Activated T-helper 17 cell treated with anti-CD3 and anti-CD28 coated beads, Interleukin-2, amount 50 U/mL, for 72 hours (primary cell): ENCODE results near the gene BAIAP3. TPM values are rescaled to one million over a fixed set of nuclear protein-coding genes. Genes with fewer than 3 reads are reported as not detected.
"Not testable (repeated sequence)": the region's sequence is repeated elsewhere in the genome, so short reads cannot be mapped to it uniquely, and the experiment has no call there.

Experiments used
- ATAC-seq: fragments of 150-1000 bp; cut with Tn5 transposase; replicated peaks from 2 replicates; pipeline ENCODE4 v1.10.0; 2021; ENCODE audit warnings: mild to moderate bottlenecking, moderate library complexity
- H3K27ac Mint-ChIP-seq: one replicate; pipeline ENCODE4 v1.8.0; 2022; ENCODE audit warnings: mixed read lengths
- H3K27me3 Mint-ChIP-seq: one replicate; pipeline ENCODE4 v1.8.0; 2022; ENCODE audit warnings: mixed read lengths
- H3K36me3 Mint-ChIP-seq: one replicate; pipeline ENCODE4 v1.8.0; 2022; ENCODE audit warnings: low read depth, mild to moderate bottlenecking, mixed read lengths
- H3K4me1 Mint-ChIP-seq: one replicate; pipeline ENCODE4 v1.8.0; 2022; ENCODE audit warnings: mixed read lengths
- H3K4me3 Mint-ChIP-seq: one replicate; pipeline ENCODE4 v1.8.0; 2022; ENCODE audit warnings: mild to moderate bottlenecking, mixed read lengths
- H3K9me3 Mint-ChIP-seq: one replicate; pipeline ENCODE4 v1.8.0; 2022; ENCODE audit warnings: mixed read lengths
- total RNA-seq, 2 donors: library from RNA; stranded (reverse); gene quantifications; one replicate each; pipeline ENCODE4 v1.2.3, GENCODE V29; 2022

Gene BAIAP3
- total RNA-seq, 2 donors from 2014 or later: 0.71 to 2.2 TPM

DNA sequence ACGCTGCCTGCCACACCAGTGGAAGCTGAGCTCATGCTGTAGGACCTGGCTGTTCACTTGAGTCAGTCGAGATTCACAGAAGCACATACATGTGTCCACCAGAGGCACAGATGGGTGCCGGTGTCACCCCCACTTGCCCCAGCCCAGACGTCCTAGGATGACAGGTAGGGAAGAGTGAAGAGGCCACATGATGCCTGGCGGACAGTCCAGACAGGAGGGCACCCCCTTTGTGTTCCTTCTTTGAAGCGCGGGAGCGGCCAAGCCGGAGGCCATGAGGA is 15.2 kb upstream of the BAIAP3 start:
- H3K36me3 Mint-ChIP-seq: peaks cover 94% of the 10 kb centered on the region

DNA sequence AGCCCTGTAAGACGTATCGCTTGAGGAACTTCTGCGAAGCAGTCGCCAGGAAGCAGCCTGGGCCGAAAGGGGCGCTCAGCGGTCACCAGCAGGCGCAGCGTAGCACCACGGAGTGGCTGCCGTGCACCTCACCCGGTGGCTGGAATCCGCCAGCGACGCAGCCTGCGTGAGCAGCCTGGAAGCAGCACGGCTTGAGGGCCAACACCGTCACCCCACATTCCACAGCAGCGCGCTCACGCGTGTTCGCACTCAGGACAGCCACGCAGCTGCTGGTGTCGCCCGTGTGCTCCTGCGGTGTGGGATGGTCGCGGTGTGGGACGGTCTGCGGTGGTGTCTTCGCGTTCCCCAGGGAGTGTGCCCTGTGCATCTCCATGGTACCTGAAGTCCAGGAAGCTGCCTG is 14.4 kb upstream of the BAIAP3 start:
- Mint-ChIP-seq H3K36me3 (peaks cover 94% of the 10 kb centered on the region), H3K27me3 (no peaks in the 10 kb centered on the region)

More for the DNA sequence above, 15.2 kb upstream of the BAIAP3 start:
- no peaks in the 10 kb centered on the region for H3K4me1 Mint-ChIP-seq
- H3K27me3 Mint-ChIP-seq: no peaks in the 10 kb centered on the region
- no peaks in the 10 kb centered on the region for H3K9me3 Mint-ChIP-seq
- no peak overlapping the region for H3K4me3 Mint-ChIP-seq
- peak overlapping the region; percentile 22 for H3K27ac Mint-ChIP-seq
- ATAC-seq: no peak

DNA sequence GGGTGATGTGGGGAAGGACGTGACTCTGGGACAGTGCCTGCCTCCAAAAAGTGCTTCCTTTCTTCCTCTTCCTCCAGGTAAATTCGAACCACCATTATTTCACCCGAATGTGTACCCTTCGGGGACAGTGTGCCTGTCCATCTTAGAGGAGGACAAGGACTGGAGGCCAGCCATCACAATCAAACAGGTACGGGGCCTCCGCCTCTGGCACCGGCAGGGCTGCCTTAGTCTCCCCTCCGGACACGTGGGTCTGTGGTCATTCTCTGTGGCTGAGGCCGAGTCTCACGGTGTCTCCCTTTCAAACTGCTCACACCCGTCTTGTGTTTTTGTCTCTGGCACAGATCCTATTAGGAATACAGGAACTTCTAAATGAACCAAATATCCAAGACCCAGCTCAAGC is 13.3 kb upstream of the BAIAP3 start:
- peaks cover 96% of the 10 kb centered on the region for H3K36me3 Mint-ChIP-seq
- no peak for ATAC-seq
- H3K9me3 Mint-ChIP-seq: no peaks in the 10 kb centered on the region
- no peak overlapping the region for H3K27ac Mint-ChIP-seq
- no peaks in the 10 kb centered on the region for H3K4me1 Mint-ChIP-seq
- H3K27me3 Mint-ChIP-seq: no peaks in the 10 kb centered on the region
- no peak overlapping the region for H3K4me3 Mint-ChIP-seq

More for the DNA sequence above, 14.4 kb upstream of the BAIAP3 start:
- Mint-ChIP-seq H3K9me3 (no peaks in the 10 kb centered on the region), H3K4me3 (no peak overlapping the region), H3K4me1 (no peaks in the 10 kb centered on the region), H3K27ac (no peak overlapping the region)
- ATAC-seq: no peak

DNA sequence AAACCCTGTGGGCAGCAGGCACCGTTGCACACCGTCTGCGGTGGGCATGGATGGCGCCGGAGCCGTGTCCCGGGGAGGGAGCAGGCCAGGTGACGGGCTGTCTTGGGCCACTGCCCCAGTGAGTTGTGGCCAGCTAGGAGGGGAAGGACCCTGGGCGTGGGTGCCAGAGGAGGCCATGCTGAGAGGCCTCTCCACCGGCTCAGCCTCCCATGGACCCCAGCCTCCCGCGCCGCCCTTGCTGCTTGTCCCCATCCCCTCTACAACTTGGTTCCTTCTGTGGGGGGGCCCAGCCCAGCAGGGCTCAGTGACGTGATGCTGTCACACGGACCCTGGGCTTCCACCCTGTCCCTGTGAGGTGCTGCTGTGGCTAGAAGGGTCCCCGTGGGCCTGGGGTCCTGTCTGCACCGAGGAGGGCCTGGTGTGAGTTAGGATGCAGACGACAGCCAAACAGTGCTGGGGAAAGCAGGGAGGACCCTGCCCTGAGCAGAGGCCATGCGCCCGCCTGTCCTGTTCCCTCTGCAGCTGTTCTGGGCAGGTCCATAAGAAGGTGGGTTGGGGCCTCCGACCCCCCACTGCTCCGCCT is 12.7 kb upstream of the BAIAP3 start:
- Mint-ChIP-seq H3K27me3 (no peaks in the 10 kb centered on the region), H3K27ac (no peak overlapping the region), H3K9me3 (no peaks in the 10 kb centered on the region), H3K36me3 (peaks cover 97% of the 10 kb centered on the region), H3K4me1 (no peaks in the 10 kb centered on the region), H3K4me3 (no peak overlapping the region)
- no peak for ATAC-seq

DNA sequence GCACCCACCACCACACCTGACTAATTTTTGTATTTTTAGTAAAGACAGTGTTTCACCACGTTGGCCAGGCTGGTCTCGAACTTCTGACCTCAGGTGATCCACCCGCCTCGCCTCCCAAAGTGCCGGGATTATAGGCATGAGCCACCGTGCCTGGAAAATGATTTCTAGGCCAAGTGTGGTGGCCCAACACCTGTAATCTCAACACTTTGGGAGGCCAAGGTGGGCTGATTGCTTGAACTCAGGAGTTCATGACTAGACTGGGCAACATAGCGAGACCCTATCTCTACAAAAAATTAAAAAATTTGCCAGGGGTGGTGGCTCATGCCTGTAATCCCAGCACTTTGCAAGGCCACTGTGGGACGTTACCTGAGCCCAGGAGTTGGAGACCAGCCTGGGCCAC is 11.0 kb upstream of the BAIAP3 start:
- H3K36me3 Mint-ChIP-seq: peaks cover 80% of the 10 kb centered on the region
- H3K27me3 Mint-ChIP-seq: no peaks in the 10 kb centered on the region
- no peak overlapping the region for H3K4me3 Mint-ChIP-seq
- H3K27ac Mint-ChIP-seq: no peak overlapping the region
- H3K9me3 Mint-ChIP-seq: no peaks in the 10 kb centered on the region
- no peak for ATAC-seq
- H3K4me1 Mint-ChIP-seq: no peaks in the 10 kb centered on the region

DNA sequence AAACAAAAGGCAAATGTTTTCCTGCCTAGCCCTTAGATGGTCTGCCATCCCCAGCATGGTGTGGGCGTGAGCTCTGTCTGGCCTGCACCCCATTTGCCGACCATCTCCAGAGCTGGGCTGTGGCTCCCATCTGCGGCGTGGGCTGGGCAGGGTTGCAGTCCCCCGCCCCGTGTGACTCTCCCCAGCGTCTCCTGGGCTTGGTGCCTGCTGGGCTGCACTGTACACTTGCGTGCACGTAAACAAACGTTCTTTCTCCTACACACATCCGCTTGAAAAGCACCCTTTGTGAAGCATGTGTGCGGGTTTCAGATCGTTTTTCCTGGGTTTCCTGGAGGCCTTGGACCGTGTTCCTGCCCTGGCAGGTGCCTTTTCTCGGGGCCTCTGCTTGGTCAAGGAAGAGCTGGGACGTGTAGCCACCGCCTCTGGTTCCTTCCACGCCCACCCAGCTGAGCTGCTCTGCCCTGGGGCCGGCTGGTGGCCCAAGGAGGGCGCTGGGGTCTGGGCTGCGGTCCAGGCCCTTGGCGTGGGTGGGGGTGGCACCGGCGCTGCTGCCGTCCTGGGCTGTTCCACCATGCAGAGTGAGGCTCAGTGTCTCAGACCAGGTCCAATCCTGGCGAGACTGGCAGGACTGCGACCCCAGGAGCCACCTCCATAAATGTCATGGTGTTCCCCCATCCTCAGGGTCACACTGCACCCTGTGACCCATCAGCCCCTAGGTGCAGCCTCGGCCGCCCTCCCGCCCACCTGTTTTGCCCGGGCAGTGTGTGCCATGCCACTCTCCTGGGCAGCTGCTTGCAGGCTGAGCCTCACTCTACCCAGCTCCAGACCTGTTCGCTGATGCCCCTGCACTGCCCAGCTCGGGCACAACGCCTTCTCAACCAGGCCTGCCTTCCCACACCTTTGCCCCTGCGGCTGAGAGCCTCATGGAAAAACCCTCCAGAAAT is 9.9 kb upstream of the BAIAP3 start:
- no peaks in the 10 kb centered on the region for H3K9me3 Mint-ChIP-seq
- no peak for ATAC-seq
- no peak overlapping the region for H3K4me3 Mint-ChIP-seq
- H3K27me3 Mint-ChIP-seq: no peaks in the 10 kb centered on the region
- peaks cover 69% of the 10 kb centered on the region for H3K36me3 Mint-ChIP-seq
- H3K4me1 Mint-ChIP-seq: no peaks in the 10 kb centered on the region
- H3K27ac Mint-ChIP-seq: no peak overlapping the region

DNA sequence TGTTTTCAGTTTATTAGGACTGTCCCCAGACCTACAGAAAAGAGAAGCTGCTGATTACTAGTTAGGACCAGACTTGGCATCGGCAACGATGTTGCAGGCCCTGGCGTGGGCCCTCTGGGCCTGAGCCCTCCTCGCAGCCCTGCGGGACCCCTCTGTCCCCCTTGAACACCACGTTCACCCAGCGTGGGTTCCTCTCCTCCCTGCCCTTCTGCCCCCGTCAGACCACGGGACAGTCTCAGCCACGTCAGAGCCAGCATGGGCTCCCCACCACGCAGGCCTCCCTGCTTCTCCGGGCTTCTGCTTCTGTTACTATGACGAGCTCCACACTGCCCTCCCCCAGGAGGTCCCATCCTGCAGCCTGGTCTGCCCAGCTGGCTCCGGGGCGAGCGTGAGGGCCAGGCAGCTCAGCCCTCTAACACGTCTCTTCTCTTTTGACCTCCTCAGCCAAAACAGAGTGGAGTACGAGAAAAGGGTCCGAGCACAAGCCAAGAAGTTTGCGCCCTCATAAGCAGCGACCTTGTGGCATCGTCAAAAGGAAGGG is 9.1 kb upstream of the BAIAP3 start:
- H3K36me3 Mint-ChIP-seq: peaks cover 61% of the 10 kb centered on the region
- no peak for ATAC-seq
- no peak overlapping the region for H3K27ac Mint-ChIP-seq
- no peak overlapping the region for H3K4me3 Mint-ChIP-seq
- H3K27me3 Mint-ChIP-seq: no peaks in the 10 kb centered on the region
- no peaks in the 10 kb centered on the region for H3K4me1 Mint-ChIP-seq
- no peaks in the 10 kb centered on the region for H3K9me3 Mint-ChIP-seq

DNA sequence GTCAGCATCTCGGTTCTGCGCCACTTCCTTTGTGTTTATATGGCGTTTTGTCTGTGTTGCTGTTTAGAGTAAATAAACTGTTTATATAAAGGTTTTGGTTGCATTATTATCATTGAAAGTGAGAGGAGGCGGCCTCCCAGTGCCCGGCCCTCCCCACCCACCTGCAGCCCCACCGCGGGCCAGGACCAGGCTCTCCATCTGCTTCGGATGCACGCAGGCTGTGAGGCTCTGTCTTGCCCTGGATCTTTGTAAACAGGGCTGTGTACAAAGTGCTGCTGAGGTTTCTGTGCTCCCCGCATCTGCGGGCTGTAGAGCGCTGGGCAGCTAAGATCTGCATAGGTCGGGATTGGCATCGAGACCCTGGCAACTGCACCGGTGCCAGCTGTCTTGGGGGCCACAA is 8.2 kb upstream of the BAIAP3 start:
- Mint-ChIP-seq H3K36me3 (peaks cover 52% of the 10 kb centered on the region), H3K9me3 (no peaks in the 10 kb centered on the region), H3K27ac (no peak overlapping the region), H3K27me3 (no peaks in the 10 kb centered on the region), H3K4me1 (no peaks in the 10 kb centered on the region), H3K4me3 (no peak overlapping the region)
- ATAC-seq: no peak

DNA sequence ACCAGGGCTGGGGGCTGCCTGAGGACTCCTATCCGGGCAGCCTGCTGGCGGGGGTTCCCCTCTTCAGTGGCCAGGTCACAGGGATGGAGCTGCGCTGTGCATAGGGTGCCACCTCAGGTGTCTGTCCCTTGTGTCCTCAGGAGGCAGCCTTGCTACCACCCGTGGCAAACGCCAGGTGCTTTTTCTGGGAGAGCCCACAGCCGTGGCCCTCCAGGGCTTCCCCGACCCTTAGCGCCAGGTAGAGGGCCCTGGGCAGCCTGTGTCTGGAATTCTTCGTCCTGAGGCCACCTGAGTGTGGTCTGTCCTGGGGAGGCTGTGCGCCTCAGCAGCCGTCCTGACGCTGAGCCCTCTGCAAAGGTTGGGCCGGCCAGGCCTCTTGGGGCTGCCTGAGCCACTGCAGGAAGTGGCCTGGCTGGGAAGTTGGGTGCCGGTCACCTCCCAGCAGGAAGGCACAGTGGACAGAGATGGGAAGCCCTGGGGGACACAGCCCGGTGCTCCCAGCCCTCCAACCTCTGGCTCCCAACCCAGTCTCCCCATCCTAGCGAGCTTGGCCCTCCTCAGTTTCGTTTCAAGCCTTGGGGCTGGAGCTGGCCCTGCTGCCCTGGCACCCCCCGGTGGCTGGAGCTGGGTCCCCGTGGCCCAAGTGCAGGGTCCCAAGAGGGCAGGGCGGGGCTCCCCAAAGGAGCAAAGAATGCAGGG is 7.6 kb upstream of the BAIAP3 start:
- peaks cover 46% of the 10 kb centered on the region for H3K36me3 Mint-ChIP-seq
- H3K27me3 Mint-ChIP-seq: no peaks in the 10 kb centered on the region
- H3K27ac Mint-ChIP-seq: no peak overlapping the region
- no peak overlapping the region for H3K4me3 Mint-ChIP-seq
- no peaks in the 10 kb centered on the region for H3K4me1 Mint-ChIP-seq
- peak; percentile 16 for ATAC-seq
- H3K9me3 Mint-ChIP-seq: no peaks in the 10 kb centered on the region

DNA sequence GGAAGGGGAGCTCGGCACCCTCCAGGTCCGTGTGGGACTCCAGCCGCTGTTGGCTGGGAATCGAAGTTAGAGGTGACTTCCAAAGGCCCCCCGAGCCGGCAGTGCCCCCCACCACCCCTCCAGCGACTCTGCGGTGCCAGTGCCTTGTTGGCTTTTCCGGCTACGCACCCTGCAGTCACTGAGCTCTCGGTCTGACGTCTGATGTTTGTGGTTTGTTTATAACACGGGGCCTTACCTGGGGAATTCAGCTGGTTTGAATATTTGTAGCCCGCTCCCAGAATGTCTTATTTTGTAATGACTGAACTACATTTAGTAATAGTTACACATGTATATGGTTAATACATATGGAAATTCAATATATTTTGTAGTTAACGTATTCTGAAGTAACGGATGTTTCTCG is 7.1 kb upstream of the BAIAP3 start:
- Mint-ChIP-seq H3K36me3 (peaks cover 41% of the 10 kb centered on the region), H3K27me3 (no peaks in the 10 kb centered on the region), H3K4me3 (no peak overlapping the region), H3K4me1 (no peaks in the 10 kb centered on the region), H3K27ac (no peak overlapping the region), H3K9me3 (no peaks in the 10 kb centered on the region)
- ATAC-seq: no peak

DNA sequence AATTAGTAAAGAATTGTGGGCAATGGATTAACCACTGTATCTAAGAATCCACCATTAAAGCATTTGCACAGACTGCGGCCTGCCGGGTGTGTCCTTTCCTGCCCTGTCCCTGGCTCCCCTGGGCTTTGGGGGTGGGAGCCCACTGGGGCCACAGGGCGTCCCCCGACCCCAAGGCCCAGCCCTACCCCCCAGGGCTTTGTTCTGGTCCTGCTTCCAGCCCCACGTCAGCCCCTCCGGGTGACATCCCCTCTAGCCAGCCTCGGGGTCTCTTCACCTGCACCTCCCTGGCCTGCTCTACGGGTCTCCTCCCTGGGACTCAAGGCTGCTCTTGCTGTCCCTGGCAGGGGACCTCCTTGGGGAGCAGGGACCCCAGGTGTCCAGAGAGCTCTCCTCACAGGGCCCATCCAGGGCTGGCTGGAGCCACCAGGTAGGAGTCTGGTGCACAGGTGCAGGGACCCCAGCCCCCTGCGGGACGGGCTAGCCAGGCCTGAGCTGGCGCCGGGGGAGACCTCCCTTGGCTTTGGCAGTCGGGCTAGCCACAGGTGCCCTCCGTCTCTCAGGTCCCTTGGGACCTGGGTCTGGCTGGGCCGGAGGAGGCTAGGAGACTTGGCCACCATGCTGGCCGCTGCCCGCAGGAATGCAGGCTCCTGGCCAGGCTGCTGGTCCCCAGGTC is 6.4 kb upstream of the BAIAP3 start:
- H3K27me3 Mint-ChIP-seq: no peaks in the 10 kb centered on the region
- no peak overlapping the region for H3K27ac Mint-ChIP-seq
- H3K4me1 Mint-ChIP-seq: no peaks in the 10 kb centered on the region
- peaks cover 35% of the 10 kb centered on the region for H3K36me3 Mint-ChIP-seq
- ATAC-seq: no peak
- H3K4me3 Mint-ChIP-seq: no peak overlapping the region
- H3K9me3 Mint-ChIP-seq: no peaks in the 10 kb centered on the region

DNA sequence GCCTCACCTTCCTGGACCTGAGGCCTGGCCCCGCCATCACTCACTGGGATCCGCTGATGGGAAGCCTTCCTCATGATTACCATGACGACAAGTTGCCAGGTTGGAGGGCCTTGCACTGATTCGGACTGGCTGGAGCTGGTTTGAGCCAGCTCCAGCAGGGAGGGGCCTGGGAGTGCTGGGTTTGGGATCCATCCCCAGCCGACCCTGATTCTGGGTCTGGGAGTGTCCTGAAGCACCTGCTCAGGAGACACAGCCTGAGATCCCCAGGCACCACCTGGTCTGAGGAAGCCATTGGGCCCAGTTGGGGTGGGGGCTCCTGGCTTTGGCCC is 5.9 kb upstream of the BAIAP3 start:
- ATAC-seq: no peak
- H3K9me3 Mint-ChIP-seq: no peaks in the 10 kb centered on the region
- peaks cover 30% of the 10 kb centered on the region for H3K36me3 Mint-ChIP-seq
- H3K4me3 Mint-ChIP-seq: no peak overlapping the region
- H3K27me3 Mint-ChIP-seq: no peaks in the 10 kb centered on the region
- H3K27ac Mint-ChIP-seq: no peak overlapping the region
- H3K4me1 Mint-ChIP-seq: no peaks in the 10 kb centered on the region

DNA sequence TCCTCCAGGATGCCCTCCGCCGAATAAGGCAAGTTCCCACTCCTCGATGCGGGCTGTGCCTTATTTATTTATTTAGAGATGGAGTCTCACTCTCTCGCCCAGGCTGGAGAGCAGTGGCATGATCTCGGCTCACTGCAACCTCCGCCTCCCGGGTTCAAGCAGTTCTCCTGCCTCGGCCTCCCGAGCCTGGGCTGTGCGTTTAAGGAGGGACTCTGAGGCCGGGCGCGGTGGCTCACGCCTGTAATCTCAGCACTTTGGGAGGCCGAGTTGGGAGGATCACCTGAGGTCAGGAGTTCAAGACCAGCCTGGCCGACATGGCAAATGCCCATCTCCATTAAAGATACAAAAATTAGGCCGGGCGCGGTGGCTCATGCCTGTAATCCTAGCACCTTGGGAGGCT is 5.3 kb upstream of the BAIAP3 start:
- H3K27me3 Mint-ChIP-seq, H3K9me3 Mint-ChIP-seq, ATAC-seq, H3K4me1 Mint-ChIP-seq, H3K4me3 Mint-ChIP-seq, H3K27ac Mint-ChIP-seq: not testable (repeated sequence)
- H3K36me3 Mint-ChIP-seq: peaks cover 25% of the 10 kb centered on the region

DNA sequence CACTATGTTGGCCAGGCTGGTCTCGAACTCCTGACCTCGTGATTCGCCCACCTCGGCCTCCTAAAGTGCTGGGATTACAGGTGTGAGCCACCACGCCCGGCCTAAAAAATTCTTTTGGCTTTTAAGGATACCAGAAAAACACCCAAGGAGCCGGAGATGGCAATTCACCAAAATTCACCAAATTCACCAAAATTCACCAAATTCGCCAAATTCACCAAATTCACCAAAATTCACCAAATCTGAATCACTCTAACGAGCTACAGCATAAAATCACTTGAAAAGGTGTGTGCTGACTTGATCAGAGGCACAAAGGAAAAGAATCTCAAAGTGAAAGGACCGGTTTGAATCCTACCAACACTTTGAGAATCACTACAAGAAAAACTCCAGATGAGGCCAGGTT is 4.5 kb upstream of the BAIAP3 start:
- H3K27me3 Mint-ChIP-seq, H3K27ac Mint-ChIP-seq, H3K9me3 Mint-ChIP-seq, H3K4me1 Mint-ChIP-seq, ATAC-seq, H3K4me3 Mint-ChIP-seq: not testable (repeated sequence)
- H3K36me3 Mint-ChIP-seq: peaks cover 17% of the 10 kb centered on the region
